DOHH2 (cell line): ENCODE data around the gene TRAF5.

Source experiments
- H3F3A ChIP-seq: fragments of 200-600 bp; sonication (generic), shearing (Covaris generic); 2 replicates; pipeline ENCODE4 v1.6.0; 2016; ENCODE audit warnings: antibody characterized with exemption, mild to moderate bottlenecking; ENCODE audit not compliant: control insufficient read depth, insufficient read depth
- H3K27ac ChIP-seq: fragments of 200-600 bp; sonication (generic); 2 replicates; pipeline ENCODE4 v1.5.1; 2014; ENCODE audit warnings: low read depth, mild to moderate bottlenecking, low read length, moderate library complexity
- H3K27me3 ChIP-seq: fragments of 200-600 bp; sonication (generic); 2 replicates; pipeline ENCODE4 v1.6.1; 2014; ENCODE audit warnings: mild to moderate bottlenecking, low read length, mixed read lengths; ENCODE audit not compliant: control insufficient read depth
- H3K36me3 ChIP-seq: fragments of 200-600 bp; sonication (generic); 2 replicates; pipeline ENCODE4 v1.6.1; 2014; ENCODE audit warnings: mild to moderate bottlenecking, low read length, moderate library complexity, mixed read lengths; ENCODE audit not compliant: control insufficient read depth
- H3K4me1 ChIP-seq: fragments of 200-600 bp; sonication (generic); 2 replicates; pipeline ENCODE4 v1.6.1; 2014; ENCODE audit warnings: mild to moderate bottlenecking, low read length, mixed read lengths; ENCODE audit not compliant: control insufficient read depth
- H3K4me2 ChIP-seq: fragments of 200-600 bp; sonication (generic); 2 replicates; pipeline ENCODE4 v1.6.0; 2014; ENCODE audit warnings: mild to moderate bottlenecking, low read length, moderate library complexity
- H3K4me3 ChIP-seq: fragments of 200-600 bp; sonication (generic); 2 replicates; pipeline ENCODE4 v1.5.1; 2014; ENCODE audit warnings: mild to moderate bottlenecking, low read length, mixed read lengths
- H3K79me2 ChIP-seq: fragments of 200-600 bp; sonication (generic); 2 replicates; pipeline ENCODE4 v1.6.1; 2014; ENCODE audit warnings: mild to moderate bottlenecking, low read length, mixed read lengths; ENCODE audit not compliant: control insufficient read depth
- H3K9me2 ChIP-seq: fragments of 200-600 bp; sonication (generic); replicated peaks from 2 replicates; pipeline ENCODE4 v1.6.1; 2014; ENCODE audit warnings: mild to moderate bottlenecking, low read length, mixed read lengths; ENCODE audit not compliant: control insufficient read depth
- H3K9me3 ChIP-seq: fragments of 200-600 bp; sonication (generic); 2 replicates; pipeline ENCODE4 v1.6.1; 2014; ENCODE audit warnings: antibody characterized with exemption, low read length, mixed read lengths; ENCODE audit not compliant: control insufficient read depth, insufficient read depth
- H4K20me1 ChIP-seq: fragments of 200-600 bp; sonication (generic); 2 replicates; pipeline ENCODE4 v1.6.0; 2014; ENCODE audit warnings: low read depth, mild to moderate bottlenecking, antibody characterized with exemption, low read length, moderate library complexity; ENCODE audit not compliant: control insufficient read depth, insufficient read depth
- EZH2phosphoT487 ChIP-seq: fragments of 200-600 bp; sonication (generic); IDR thresholded peaks from 2 replicates; pipeline ENCODE4 v1.6.1; 2017; ENCODE audit warnings: borderline replicate concordance, mild to moderate bottlenecking, antibody characterized with exemption, low read length, moderate library complexity, mixed read lengths
- TF ChIP-seq, protein P1 (sequence below): fragments of 200-600 bp; sonication (generic); IDR thresholded peaks from one replicate; pipeline ENCODE4 v1.5.1; 2014; ENCODE audit warnings: antibody characterized with exemption, mild to moderate bottlenecking, low read depth, low read length; ENCODE audit not compliant: poor library complexity, severe bottlenecking

Gene TRAF5

DNA sequence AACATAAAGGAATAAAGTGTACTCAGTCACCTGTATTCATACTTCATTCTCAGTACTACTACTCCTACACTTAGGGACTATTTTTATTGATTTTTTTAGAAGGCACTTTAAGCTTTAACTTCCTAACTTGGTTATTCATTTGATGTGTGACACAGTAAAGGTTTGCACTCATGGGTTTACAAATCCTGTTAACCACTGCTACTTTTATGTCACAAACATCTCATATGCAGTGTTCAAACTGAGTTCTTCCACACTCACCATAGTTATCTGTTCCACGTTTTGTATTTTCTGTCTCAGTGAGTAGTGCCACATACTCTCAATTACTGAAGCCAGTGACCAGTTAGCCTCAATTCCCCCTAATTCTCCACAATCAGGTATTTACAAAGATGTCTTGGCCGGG, 34.2 kb upstream of the TRAF5 start:
- H3K36me3 ChIP-seq = peaks cover 83% of the 10 kb centered on the region
- no peaks in the 10 kb centered on the region for H3K4me1 ChIP-seq
- no peak overlapping the region for H3K4me3 ChIP-seq
- H3K9me3 ChIP-seq = no peaks in the 10 kb centered on the region
- H3K79me2 ChIP-seq = no peaks in the 10 kb centered on the region
- H3K4me2 ChIP-seq = no peak overlapping the region
- no peaks in the 10 kb centered on the region; the same call in 1 of the 2 replicates for H4K20me1 ChIP-seq
- no peak overlapping the region for H3K27ac ChIP-seq
- TF ChIP-seq, protein P1, sequence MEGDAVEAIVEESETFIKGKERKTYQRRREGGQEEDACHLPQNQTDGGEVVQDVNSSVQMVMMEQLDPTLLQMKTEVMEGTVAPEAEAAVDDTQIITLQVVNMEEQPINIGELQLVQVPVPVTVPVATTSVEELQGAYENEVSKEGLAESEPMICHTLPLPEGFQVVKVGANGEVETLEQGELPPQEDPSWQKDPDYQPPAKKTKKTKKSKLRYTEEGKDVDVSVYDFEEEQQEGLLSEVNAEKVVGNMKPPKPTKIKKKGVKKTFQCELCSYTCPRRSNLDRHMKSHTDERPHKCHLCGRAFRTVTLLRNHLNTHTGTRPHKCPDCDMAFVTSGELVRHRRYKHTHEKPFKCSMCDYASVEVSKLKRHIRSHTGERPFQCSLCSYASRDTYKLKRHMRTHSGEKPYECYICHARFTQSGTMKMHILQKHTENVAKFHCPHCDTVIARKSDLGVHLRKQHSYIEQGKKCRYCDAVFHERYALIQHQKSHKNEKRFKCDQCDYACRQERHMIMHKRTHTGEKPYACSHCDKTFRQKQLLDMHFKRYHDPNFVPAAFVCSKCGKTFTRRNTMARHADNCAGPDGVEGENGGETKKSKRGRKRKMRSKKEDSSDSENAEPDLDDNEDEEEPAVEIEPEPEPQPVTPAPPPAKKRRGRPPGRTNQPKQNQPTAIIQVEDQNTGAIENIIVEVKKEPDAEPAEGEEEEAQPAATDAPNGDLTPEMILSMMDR = no peak
- no peak for TF ChIP-seq EZH2phosphoT487
- H3F3A ChIP-seq = no peaks in the 10 kb centered on the region
- no peaks in the 10 kb centered on the region for H3K9me2 ChIP-seq
- no peaks in the 10 kb centered on the region for H3K27me3 ChIP-seq

- TF ChIP-seq, protein P1 = no peak
- no peak for TF ChIP-seq EZH2phosphoT487
- Histone ChIP-seq H3K4me2 (no peak overlapping the region), H3K4me1 (no peaks in the 10 kb centered on the region), H3K9me3 (no peaks in the 10 kb centered on the region), H3K36me3 (peaks cover 70% of the 10 kb centered on the region), H3K27me3 (no peaks in the 10 kb centered on the region), H4K20me1 (no peaks in the 10 kb centered on the region; the same call in 1 of the 2 replicates), H3K4me3 (no peak overlapping the region), H3K9me2 (no peaks in the 10 kb centered on the region), H3F3A (no peaks in the 10 kb centered on the region), H3K27ac (no peak overlapping the region), H3K79me2 (no peaks in the 10 kb centered on the region)
These were observed 30.2 kb upstream of the TRAF5 start for GRCh38 chr1:211296396-211296795.

DNA sequence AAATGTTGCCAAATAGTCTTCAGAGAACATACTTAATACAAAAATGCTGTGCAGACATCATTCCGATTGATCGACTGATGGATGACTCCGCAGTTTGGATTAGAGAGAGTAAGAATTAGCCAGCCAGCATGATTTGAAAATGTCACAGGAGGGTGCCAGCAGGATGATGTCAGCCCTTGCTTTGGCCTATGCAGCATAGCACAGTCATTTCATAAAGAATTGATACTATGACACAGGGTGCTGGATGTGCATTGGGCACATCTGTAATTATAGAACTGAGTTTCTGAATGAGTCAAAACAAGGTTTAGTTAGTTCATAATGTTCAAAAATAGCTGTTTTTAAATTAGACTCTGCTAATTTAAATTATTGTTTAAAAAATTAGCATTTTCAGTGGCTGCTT, 21.6 kb upstream of the TRAF5 start:
- Histone ChIP-seq H3K27me3 (no peaks in the 10 kb centered on the region), H3K36me3 (peaks cover 68% of the 10 kb centered on the region)

More for the DNA sequence above, 21.6 kb upstream of the TRAF5 start:
- Histone ChIP-seq H3K79me2 (no peaks in the 10 kb centered on the region), H3K9me3 (no peaks in the 10 kb centered on the region), H3K4me2 (no peak overlapping the region), H3F3A (no peaks in the 10 kb centered on the region), H3K4me3 (no peak overlapping the region), H3K27ac (no peak overlapping the region), H3K4me1 (no peaks in the 10 kb centered on the region), H3K9me2 (no peaks in the 10 kb centered on the region), H4K20me1 (no peaks in the 10 kb centered on the region)
- TF ChIP-seq, protein P1 = no peak
- TF ChIP-seq EZH2phosphoT487 = no peak
